GM20000 (cell line): Measurements from ENCODE around the gene GJB2.

Experiments used
- DNase-seq: peaks from one replicate; pipeline ENCODE4 v3.0.0; 2012; ENCODE audit warnings: low spot score
- CTCF ChIP-seq: IDR thresholded peaks from 2 replicates; pipeline ENCODE4 v1.5.1; 2012; ENCODE audit warnings: mild to moderate bottlenecking, control low read depth; ENCODE audit errors: extremely low read depth, missing control alignments

The GJB2 gene

GRCh38 chr13:20192836-20193161 is at the start of gene GJB2:
Gene GJB2 (minus strand): TSS chr13:20192938. CDS start chr13:20189581, 3,357 bp downstream.
- no peak for DNase-seq
- no peak for TF ChIP-seq CTCF

GRCh38 chr13:20241593-20241992 is 48.9 kb upstream of the GJB2 start:
- DNase-seq, result no peak
- TF ChIP-seq CTCF, result no peak

GRCh38 chr13:20239748-20240147 is 47.0 kb upstream of the GJB2 start:
- DNase-seq, result no peak
- TF ChIP-seq CTCF, result no peak

GRCh38 chr13:20232556-20233277 is 40.0 kb upstream of the GJB2 start:
- TF ChIP-seq CTCF, result no peak
- no peak for DNase-seq

GRCh38 chr13:20231839-20232555 is 39.3 kb upstream of the GJB2 start, which contains the start of gene GJB6:
Gene GJB6 (minus strand): TSS chr13:20232319. CDS start chr13:20223480, 8,839 bp downstream.
- DNase-seq, result peak; percentile 56
- no peak for TF ChIP-seq CTCF

GRCh38 chr13:20230913-20231838 is 38.4 kb upstream of the GJB2 start:
- TF ChIP-seq CTCF, result no peak
- DNase-seq, result peak; percentile 42
